Activated naive CD8-positive, alpha-beta T cell (primary cell): ENCODE data around the gene NME7.

Experiments used
- H3K27ac Mint-ChIP-seq: one replicate; pipeline ENCODE4 v1.8.0; 2021; ENCODE audit warnings: mixed read lengths
- H3K27me3 Mint-ChIP-seq: one replicate; pipeline ENCODE4 v1.8.0; 2021; ENCODE audit warnings: mixed read lengths
- H3K36me3 Mint-ChIP-seq: one replicate; pipeline ENCODE4 v1.8.0; 2021; ENCODE audit warnings: mixed read lengths
- H3K4me1 Mint-ChIP-seq: one replicate; pipeline ENCODE4 v1.8.0; 2021; ENCODE audit warnings: low read depth, mixed read lengths
- H3K4me3 Mint-ChIP-seq: one replicate; pipeline ENCODE4 v1.8.0; 2021; ENCODE audit warnings: mild to moderate bottlenecking, mixed read lengths
- H3K9me3 Mint-ChIP-seq: one replicate; pipeline ENCODE4 v1.8.0; 2021; ENCODE audit warnings: low read depth, mixed read lengths

The NME7 gene

GRCh38 chr1:169245706-169246105 lies 121.9 kb downstream of the NME7 start:
- H3K4me3 Mint-ChIP-seq, result no peak overlapping the region
- H3K4me1 Mint-ChIP-seq, result peaks cover 4% of the 10 kb centered on the region
- peaks cover 2% of the 10 kb centered on the region for H3K36me3 Mint-ChIP-seq
- H3K9me3 Mint-ChIP-seq, result no peaks in the 10 kb centered on the region
- no peak overlapping the region for H3K27ac Mint-ChIP-seq
- H3K27me3 Mint-ChIP-seq, result no peaks in the 10 kb centered on the region

DNA sequence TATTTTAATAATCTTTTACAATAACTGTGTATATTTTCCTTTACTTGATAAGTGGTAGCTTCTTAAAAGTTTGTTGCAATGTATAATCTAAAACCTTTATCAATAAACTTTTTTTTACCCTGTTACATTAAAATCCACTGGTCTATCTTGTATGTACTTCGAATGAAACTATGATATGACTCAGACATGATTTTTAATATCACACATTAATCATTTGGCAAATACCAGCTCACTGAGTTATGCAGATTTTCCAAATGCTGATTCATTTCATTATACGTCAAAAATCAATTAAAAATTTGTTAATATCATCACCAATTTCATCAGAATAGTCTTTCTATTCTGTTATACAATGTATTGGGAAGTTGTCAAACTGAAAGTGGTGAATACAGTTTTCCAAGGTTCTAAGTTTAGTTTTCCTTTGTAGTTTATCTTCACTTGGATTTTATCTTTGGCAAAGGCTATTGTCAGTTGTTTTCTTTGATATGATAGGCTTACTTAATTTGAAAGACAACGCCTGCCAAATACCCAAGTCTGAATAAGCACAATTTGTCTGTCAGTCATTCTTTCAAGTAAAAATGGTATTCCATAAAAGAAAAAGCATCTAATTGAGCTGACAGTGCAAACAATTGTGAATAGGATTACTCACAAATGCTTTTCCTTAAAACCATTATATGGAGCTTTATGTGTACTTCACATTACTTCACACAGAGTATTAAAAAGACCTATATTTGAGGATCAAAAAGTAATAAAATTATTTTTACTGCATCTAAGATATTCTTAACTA lies 127.0 kb downstream of the NME7 start:
- Mint-ChIP-seq H3K27me3 (no peaks in the 10 kb centered on the region), H3K9me3 (no peaks in the 10 kb centered on the region), H3K4me3 (no peak overlapping the region), H3K36me3 (peaks cover 2% of the 10 kb centered on the region), H3K27ac (peak overlapping the region; percentile 58), H3K4me1 (peaks cover 15% of the 10 kb centered on the region)

GRCh38 chr1:169236880-169237279 lies 130.7 kb downstream of the NME7 start:
- H3K4me3 Mint-ChIP-seq, result no peak overlapping the region
- H3K4me1 Mint-ChIP-seq, result peaks cover 11% of the 10 kb centered on the region
- H3K27me3 Mint-ChIP-seq, result no peaks in the 10 kb centered on the region
- H3K9me3 Mint-ChIP-seq, result no peaks in the 10 kb centered on the region
- H3K36me3 Mint-ChIP-seq, result peaks cover 17% of the 10 kb centered on the region
- no peak overlapping the region for H3K27ac Mint-ChIP-seq

- Mint-ChIP-seq H3K27me3 (no peaks in the 10 kb centered on the region), H3K9me3 (no peaks in the 10 kb centered on the region), H3K36me3 (peaks cover 17% of the 10 kb centered on the region), H3K4me3 (no peak overlapping the region), H3K4me1 (peaks cover 11% of the 10 kb centered on the region), H3K27ac (no peak overlapping the region)
Measured at GRCh38 chr1:169236143-169236542, 131.5 kb downstream of the NME7 start.

DNA sequence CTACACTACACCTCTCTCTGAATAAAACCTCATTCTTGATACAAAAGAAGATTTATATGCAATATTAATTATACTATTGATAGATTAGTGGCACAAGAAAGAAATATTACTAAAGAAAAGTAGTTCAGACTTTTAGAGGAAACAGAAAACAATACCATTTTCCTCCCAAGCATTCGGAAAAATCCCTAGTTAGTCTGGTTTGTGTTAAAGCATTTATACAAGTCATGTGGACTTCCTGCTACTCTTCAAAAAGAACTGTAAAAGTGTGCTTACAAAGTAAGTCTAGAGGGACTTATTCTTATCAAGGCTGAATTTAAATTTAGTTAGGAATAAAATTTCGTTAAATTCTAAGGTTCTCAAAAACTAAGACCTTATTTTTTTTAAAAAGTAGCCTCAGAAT lies 132.0 kb downstream of the NME7 start:
- Mint-ChIP-seq H3K27me3 (no peaks in the 10 kb centered on the region), H3K36me3 (peaks cover 20% of the 10 kb centered on the region), H3K9me3 (no peaks in the 10 kb centered on the region), H3K4me1 (peaks cover 10% of the 10 kb centered on the region), H3K27ac (no peak overlapping the region), H3K4me3 (no peak overlapping the region)

GRCh38 chr1:169234780-169235179 lies 132.8 kb downstream of the NME7 start:
- Mint-ChIP-seq H3K9me3 (no peaks in the 10 kb centered on the region), H3K36me3 (peaks cover 22% of the 10 kb centered on the region), H3K27me3 (no peaks in the 10 kb centered on the region), H3K4me3 (no peak overlapping the region), H3K27ac (no peak overlapping the region), H3K4me1 (peaks cover 6% of the 10 kb centered on the region)

DNA sequence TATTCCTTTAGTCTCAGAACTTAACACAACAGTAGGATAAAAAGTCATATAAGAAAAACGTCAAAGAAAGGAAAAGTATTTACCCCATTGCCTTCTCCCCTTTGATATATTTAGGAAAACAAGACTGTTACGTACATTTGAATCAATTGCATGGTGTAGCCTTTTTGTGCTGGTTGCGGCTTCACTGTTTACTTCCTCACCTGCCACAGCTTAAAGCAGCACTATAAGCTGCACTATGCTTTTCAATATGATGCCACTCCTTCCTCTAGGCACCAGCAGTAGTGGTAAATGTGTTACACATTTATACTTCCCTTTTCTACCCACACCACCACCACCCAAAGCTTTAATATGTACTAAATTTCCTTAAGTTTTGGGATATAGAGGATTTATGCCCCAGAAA lies 150.0 kb downstream of the NME7 start:
- no peak overlapping the region for H3K27ac Mint-ChIP-seq
- H3K9me3 Mint-ChIP-seq, result no peaks in the 10 kb centered on the region
- no peaks in the 10 kb centered on the region for H3K27me3 Mint-ChIP-seq
- peaks cover 8% of the 10 kb centered on the region for H3K4me1 Mint-ChIP-seq
- no peak overlapping the region for H3K4me3 Mint-ChIP-seq
- peaks cover 16% of the 10 kb centered on the region for H3K36me3 Mint-ChIP-seq

- Mint-ChIP-seq H3K9me3 (no peaks in the 10 kb centered on the region), H3K4me1 (peaks cover 8% of the 10 kb centered on the region), H3K27me3 (no peaks in the 10 kb centered on the region)
Measured at GRCh38 chr1:169214598-169214997, 153.0 kb downstream of the NME7 start.

GRCh38 chr1:169212088-169212487 lies 155.5 kb downstream of the NME7 start:
- Mint-ChIP-seq H3K36me3 (peaks cover 9% of the 10 kb centered on the region), H3K27ac (no peak overlapping the region), H3K9me3 (no peaks in the 10 kb centered on the region), H3K27me3 (no peaks in the 10 kb centered on the region), H3K4me1 (no peaks in the 10 kb centered on the region), H3K4me3 (no peak overlapping the region)

More at GRCh38 chr1:169214598-169214997, 153.0 kb downstream of the NME7 start:
- H3K4me3 Mint-ChIP-seq, result no peak overlapping the region
- H3K36me3 Mint-ChIP-seq, result peaks cover 16% of the 10 kb centered on the region
- H3K27ac Mint-ChIP-seq, result no peak overlapping the region

- H3K36me3 Mint-ChIP-seq, result peaks cover 2% of the 10 kb centered on the region
- no peak overlapping the region for H3K4me3 Mint-ChIP-seq
- no peaks in the 10 kb centered on the region for H3K27me3 Mint-ChIP-seq
- no peak overlapping the region for H3K27ac Mint-ChIP-seq
- no peaks in the 10 kb centered on the region for H3K4me1 Mint-ChIP-seq
- no peaks in the 10 kb centered on the region for H3K9me3 Mint-ChIP-seq
Measured at GRCh38 chr1:169207797-169208520, 159.6 kb downstream of the NME7 start.

DNA sequence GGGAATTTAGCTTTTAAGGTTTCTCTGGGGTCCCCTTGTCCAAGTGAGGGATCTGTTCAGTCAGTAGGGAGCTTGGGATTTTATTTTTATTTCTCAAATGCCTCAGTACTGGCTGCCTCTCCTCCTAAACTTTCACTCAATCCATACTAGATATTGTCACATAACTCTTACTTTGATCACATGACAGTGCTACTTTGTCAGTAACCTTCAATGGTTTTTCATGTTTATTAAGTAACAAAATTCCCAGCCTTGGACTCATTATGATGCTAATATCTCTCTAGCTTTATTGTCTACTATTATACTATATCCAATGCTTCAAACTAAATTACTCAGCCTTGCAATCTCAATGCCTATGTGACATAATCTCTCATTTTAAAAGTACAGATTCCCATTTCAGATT lies 163.4 kb downstream of the NME7 start:
- Mint-ChIP-seq H3K27ac (no peak overlapping the region), H3K9me3 (no peaks in the 10 kb centered on the region), H3K36me3 (peaks cover 14% of the 10 kb centered on the region), H3K27me3 (no peaks in the 10 kb centered on the region), H3K4me3 (no peak overlapping the region), H3K4me1 (peaks cover 2% of the 10 kb centered on the region)

DNA sequence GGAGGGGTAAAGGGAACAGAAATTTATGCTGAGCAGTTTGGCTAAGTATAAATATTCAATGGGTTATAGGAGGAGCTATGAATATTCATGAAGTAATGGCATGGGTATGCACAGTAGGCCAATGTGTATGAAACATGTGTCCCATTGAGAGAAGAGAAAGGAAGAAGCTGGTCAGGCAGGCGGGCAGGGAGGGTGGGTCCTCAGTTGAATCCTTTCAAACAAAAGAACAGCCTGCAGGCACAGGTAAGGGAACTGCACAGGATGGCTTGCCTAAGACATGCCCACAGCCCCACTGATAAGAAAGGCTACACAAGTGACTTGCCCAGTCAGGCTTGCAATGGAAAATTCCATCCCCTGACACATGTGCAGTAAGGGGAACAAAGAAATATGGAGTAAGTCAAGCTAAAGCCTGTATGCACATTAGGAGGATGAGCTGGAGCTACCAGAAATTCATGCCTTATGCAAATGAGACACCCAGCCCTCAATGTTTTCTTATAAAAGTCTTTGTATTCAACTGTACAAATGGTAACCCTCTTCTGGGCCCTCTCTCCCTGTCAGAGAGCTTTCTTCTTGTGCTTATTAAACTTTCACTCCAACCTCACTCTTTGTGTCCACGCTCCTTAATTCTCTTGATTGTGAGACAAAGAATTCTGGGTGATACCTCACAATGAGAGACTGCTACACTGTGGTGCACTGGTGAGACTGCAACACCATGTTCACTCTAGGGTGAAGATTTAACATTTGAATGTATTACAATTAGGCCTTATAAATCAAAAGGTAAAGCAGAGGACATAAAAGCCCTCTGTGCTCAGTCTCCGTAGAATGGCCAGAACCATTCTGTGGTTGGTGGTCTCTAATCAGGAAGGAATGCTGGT lies 164.6 kb downstream of the NME7 start:
- Mint-ChIP-seq H3K9me3 (peaks cover 3% of the 10 kb centered on the region), H3K4me1 (peaks cover 2% of the 10 kb centered on the region), H3K4me3 (no peak overlapping the region), H3K36me3 (peaks cover 19% of the 10 kb centered on the region), H3K27me3 (no peaks in the 10 kb centered on the region), H3K27ac (no peak overlapping the region)

- H3K27me3 Mint-ChIP-seq, result no peaks in the 10 kb centered on the region
Measured at GRCh38 chr1:169201084-169201619, 166.4 kb downstream of the NME7 start.

DNA sequence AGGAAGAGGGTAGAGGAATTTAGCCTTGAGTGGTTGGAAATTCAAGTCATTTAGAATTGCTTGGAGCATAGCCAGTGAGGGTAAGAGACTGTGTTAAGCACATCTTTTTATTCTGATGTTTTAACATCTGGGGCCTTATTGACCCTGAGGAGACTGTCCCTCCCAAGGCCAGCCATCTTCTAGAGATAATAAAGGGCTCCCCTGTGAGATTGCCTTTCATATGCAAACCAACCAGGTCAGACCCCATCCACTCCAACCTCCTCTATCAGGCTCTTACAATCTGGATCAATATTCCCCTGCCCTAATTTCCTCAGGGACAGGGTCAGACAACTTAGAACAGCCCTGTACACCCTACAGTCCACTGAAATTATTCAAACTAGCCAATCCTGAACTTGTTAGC lies 167.3 kb downstream of the NME7 start:
- H3K36me3 Mint-ChIP-seq, result peaks cover 21% of the 10 kb centered on the region
- H3K27ac Mint-ChIP-seq, result no peak overlapping the region
- no peak overlapping the region for H3K4me3 Mint-ChIP-seq
- peaks cover 2% of the 10 kb centered on the region for H3K4me1 Mint-ChIP-seq
- peaks cover 3% of the 10 kb centered on the region for H3K9me3 Mint-ChIP-seq
- H3K27me3 Mint-ChIP-seq, result no peaks in the 10 kb centered on the region

More at GRCh38 chr1:169201084-169201619, 166.4 kb downstream of the NME7 start:
- Mint-ChIP-seq H3K4me3 (no peak overlapping the region), H3K9me3 (peaks cover 3% of the 10 kb centered on the region), H3K27ac (no peak overlapping the region), H3K36me3 (peaks cover 23% of the 10 kb centered on the region), H3K4me1 (peaks cover 2% of the 10 kb centered on the region)
